SKM-1 (cell line): ENCODE measurements around the gene SLC6A18.

Experiments used
- DNase-seq: peaks from one replicate; lab custom pipeline; 2025; ENCODE audit not compliant: unreplicated experiment; lab: John Stamatoyannopoulos, UW

SLC6A18 gene

GRCh38 chr5:1187234-1187949, 37.8 kb upstream of the SLC6A18 start:
- DNase-seq = no peak

GRCh38 chr5:1187950-1188334, 37.2 kb upstream of the SLC6A18 start:
- no peak for DNase-seq

- DNase-seq = no peak
Observed at GRCh38 chr5:1188464-1188863, 36.7 kb upstream of the SLC6A18 start.

GRCh38 chr5:1189269-1189668, 35.9 kb upstream of the SLC6A18 start:
- no peak for DNase-seq

GRCh38 chr5:1190278-1190677, 34.9 kb upstream of the SLC6A18 start:
- DNase-seq = no peak

GRCh38 chr5:1190837-1191239, 34.3 kb upstream of the SLC6A18 start:
- no peak for DNase-seq

GRCh38 chr5:1192971-1193590, 32.1 kb upstream of the SLC6A18 start:
- no peak for DNase-seq

GRCh38 chr5:1193591-1193985, 31.6 kb upstream of the SLC6A18 start:
- no peak for DNase-seq

GRCh38 chr5:1194378-1194777, 30.8 kb upstream of the SLC6A18 start:
- DNase-seq = no peak

GRCh38 chr5:1195439-1195838, 29.7 kb upstream of the SLC6A18 start:
- DNase-seq = no peak

- no peak for DNase-seq
Observed at GRCh38 chr5:1195916-1196315, 29.3 kb upstream of the SLC6A18 start.

- DNase-seq = no peak
Observed at GRCh38 chr5:1196562-1196961, 28.6 kb upstream of the SLC6A18 start.

- DNase-seq = no peak
Observed at GRCh38 chr5:1197876-1198666, 27.1 kb upstream of the SLC6A18 start.

- DNase-seq = no peak
Observed at GRCh38 chr5:1199340-1199648, 25.9 kb upstream of the SLC6A18 start.

- DNase-seq = no peak
Observed at GRCh38 chr5:1199649-1200494, 25.3 kb upstream of the SLC6A18 start.

GRCh38 chr5:1200495-1201326, 24.5 kb upstream of the SLC6A18 start:
- no peak for DNase-seq

- DNase-seq = no peak
Observed at GRCh38 chr5:1201327-1202025, 23.7 kb upstream of the SLC6A18 start, which contains the start of gene SLC6A19. SLC6A19 (plus strand) TSS chr5:1201595; CDS start chr5:1201651, 56 bp downstream.

GRCh38 chr5:1202026-1202797, 23.0 kb upstream of the SLC6A18 start:
- no peak for DNase-seq

GRCh38 chr5:1202798-1203185, 22.4 kb upstream of the SLC6A18 start:
- no peak for DNase-seq
